Duodenal mucosa (tissue), 2 donors: Measurements from ENCODE around the gene SAMM50.

Experiments used
- H3K27ac ChIP-seq: one replicate; pipeline ENCODE4 v1.7.0; 2013; ENCODE audit warnings: low read depth, low read length
- H3K27me3 ChIP-seq, 2 donors: one replicate each; pipeline ENCODE4 v1.7.0; 2013; ENCODE audit warnings: low read length in 2 of 2, control low read depth in 1 of 2; ENCODE audit not compliant: insufficient read depth in 2 of 2, control insufficient read depth in 1 of 2
- H3K36me3 ChIP-seq, 2 donors: one replicate each; pipeline ENCODE4 v1.7.0; 2013; ENCODE audit warnings: low read length in 2 of 2, control low read depth in 1 of 2; ENCODE audit not compliant: insufficient read depth in 2 of 2, control insufficient read depth in 1 of 2
- H3K4me1 ChIP-seq, 2 donors: one replicate each; pipeline ENCODE4 v1.7.0; 2013; ENCODE audit warnings: low read length in 2 of 2, control low read depth in 1 of 2; ENCODE audit not compliant: insufficient read depth in 2 of 2, control insufficient read depth in 1 of 2
- H3K4me3 ChIP-seq, 2 donors: one replicate each; pipeline ENCODE4 v1.7.0; 2013; ENCODE audit warnings: low read length in 2 of 2, low read depth in 1 of 2
- H3K9ac ChIP-seq, 2 donors: one replicate each; pipeline ENCODE4 v1.7.0; 2013; ENCODE audit warnings: low read length in 2 of 2, low read depth in 1 of 2
- H3K9me3 ChIP-seq, 2 donors: one replicate each; pipeline ENCODE4 v1.7.0; 2013; ENCODE audit warnings: low read length in 2 of 2, control low read depth in 1 of 2; ENCODE audit not compliant: control insufficient read depth in 1 of 2

Gene SAMM50

DNA sequence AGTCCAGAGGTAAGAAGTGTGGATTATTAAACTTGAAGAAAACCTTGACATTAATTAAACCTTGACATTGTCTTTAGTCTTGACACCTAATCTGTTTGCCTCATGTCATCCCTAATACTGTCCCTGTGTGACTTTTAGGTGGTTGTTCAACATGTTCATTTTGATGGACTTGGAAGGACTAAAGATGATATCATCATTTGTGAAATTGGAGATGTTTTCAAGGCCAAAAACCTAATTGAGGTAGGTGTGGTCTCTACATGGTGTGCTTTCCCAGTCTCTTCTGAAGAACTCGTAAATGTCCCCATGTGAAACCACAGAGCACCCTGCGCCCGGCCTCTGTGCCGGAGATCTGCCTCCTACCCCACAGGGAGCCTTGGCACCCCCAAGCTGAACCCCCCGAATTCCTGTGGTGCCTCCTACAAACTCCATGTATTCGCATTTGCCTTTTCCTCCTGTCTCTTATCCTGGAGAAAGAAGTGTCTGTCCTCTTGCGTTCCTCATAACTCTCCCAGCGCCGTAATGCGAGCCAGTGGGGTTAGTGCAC, 9.1 kb downstream of the SAMM50 start:
- Histone ChIP-seq H3K9ac (no peak overlapping the region), H3K27me3 (no peaks in the 10 kb centered on the region), H3K36me3 (peaks cover 30 to 60% of the 10 kb centered on the region in 2 donors), H3K9me3 (no peaks in the 10 kb centered on the region), H3K4me3 (no peak overlapping the region), H3K27ac (no peak overlapping the region), H3K4me1 (no peaks in the 10 kb centered on the region)

DNA sequence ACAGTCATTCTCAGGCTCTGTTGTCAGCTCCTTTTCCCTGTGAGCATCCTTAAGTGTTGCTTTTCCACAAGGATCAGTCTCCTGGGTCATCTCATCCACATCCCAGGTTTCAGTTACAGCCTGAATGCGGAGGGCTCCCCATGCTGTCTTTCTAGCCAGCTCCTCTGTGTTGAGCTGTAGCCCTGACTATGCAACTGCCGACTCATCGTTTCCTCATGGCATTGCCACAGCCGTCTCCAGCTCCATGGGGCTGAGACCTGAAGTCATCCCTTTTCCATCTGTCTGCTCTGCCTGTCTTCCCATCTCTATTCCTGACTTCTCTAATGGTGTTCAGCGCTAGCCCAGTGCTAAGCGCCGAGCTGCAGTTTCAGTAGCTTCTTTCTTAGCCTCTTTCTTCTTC, 11.8 kb downstream of the SAMM50 start:
- Histone ChIP-seq H3K4me1 (peaks cover 4 to 7% of the 10 kb centered on the region in 2 donors), H3K9ac (no peak overlapping the region), H3K36me3 (peaks cover 34 to 79% of the 10 kb centered on the region in 2 donors), H3K27ac (no peak overlapping the region), H3K4me3 (no peak overlapping the region), H3K9me3 (no peaks in the 10 kb centered on the region), H3K27me3 (no peaks in the 10 kb centered on the region)

DNA sequence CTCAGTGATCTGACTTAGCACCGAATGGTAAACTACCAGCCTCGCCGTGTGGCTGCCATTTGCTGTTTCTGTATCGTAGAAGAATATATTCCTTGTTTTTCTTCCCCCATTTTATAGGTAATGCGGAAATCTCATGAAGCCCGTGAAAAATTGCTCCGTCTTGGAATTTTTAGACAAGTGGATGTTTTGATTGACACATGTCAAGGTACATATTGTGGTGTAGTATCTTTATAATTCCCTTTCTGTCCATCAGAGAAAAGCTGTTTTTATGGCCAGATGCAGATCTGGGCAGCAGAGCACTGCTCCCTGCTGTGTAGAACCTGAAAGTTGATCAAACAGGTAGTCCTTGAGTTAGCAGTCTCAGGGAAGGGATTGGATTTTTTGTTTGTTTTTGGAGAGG, 13.4 kb downstream of the SAMM50 start:
- Histone ChIP-seq H3K9me3 (no peaks in the 10 kb centered on the region), H3K27ac (no peak overlapping the region), H3K36me3 (peaks cover 47 to 89% of the 10 kb centered on the region in 2 donors), H3K27me3 (no peaks in the 10 kb centered on the region), H3K4me3 (no peak overlapping the region), H3K4me1 (peaks cover 4 to 7% of the 10 kb centered on the region in 2 donors), H3K9ac (no peak overlapping the region)

DNA sequence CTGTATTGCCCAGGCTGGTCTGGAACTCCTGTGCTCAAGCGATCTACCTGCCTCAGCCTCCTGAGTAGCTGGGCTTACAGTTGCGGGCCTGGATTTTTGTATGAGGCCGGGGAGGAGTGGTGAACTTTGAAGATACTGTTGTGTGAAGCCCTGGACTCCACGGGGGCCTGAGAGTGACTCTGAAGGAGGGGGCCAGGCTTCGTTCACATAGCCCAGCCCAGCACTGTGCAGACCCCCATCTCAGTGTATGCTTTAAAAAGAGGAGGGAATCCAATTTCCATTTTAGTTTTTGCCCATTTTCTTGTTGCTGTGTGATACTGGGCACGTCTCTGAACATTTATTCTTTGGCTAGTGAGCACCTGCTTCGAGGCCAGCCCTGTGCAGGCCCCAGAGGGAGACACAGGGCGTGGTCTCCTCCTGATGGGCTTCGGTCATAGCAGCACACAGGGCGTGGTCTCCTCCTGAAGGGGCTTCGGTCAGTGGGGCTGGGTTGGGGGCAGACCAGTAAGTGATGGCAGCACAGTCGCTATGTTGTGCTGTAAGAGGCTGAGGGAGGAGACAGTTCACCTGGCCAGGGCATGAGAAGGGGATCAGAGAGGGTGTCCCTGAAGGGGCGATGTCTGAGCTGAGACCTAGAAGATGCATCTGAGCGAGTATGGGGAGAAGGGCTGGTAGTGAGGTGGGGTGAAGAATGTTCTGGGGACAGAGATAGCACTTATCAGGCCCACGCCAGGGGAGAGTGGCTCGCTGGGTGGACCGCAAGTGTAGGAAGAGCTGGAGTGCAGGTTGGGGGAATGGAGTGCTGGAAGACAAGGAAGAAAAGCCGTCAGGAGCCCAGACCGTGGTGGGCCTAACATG, 14.0 kb downstream of the SAMM50 start:
- H3K27me3 ChIP-seq: no peaks in the 10 kb centered on the region
- H3K9ac ChIP-seq: no peak overlapping the region
- H3K9me3 ChIP-seq: no peaks in the 10 kb centered on the region
- H3K36me3 ChIP-seq: peaks cover 46 to 89% of the 10 kb centered on the region in 2 donors
- H3K4me1 ChIP-seq: peaks cover 4 to 7% of the 10 kb centered on the region in 2 donors
- H3K27ac ChIP-seq: no peak overlapping the region
- no peak overlapping the region for H3K4me3 ChIP-seq

DNA sequence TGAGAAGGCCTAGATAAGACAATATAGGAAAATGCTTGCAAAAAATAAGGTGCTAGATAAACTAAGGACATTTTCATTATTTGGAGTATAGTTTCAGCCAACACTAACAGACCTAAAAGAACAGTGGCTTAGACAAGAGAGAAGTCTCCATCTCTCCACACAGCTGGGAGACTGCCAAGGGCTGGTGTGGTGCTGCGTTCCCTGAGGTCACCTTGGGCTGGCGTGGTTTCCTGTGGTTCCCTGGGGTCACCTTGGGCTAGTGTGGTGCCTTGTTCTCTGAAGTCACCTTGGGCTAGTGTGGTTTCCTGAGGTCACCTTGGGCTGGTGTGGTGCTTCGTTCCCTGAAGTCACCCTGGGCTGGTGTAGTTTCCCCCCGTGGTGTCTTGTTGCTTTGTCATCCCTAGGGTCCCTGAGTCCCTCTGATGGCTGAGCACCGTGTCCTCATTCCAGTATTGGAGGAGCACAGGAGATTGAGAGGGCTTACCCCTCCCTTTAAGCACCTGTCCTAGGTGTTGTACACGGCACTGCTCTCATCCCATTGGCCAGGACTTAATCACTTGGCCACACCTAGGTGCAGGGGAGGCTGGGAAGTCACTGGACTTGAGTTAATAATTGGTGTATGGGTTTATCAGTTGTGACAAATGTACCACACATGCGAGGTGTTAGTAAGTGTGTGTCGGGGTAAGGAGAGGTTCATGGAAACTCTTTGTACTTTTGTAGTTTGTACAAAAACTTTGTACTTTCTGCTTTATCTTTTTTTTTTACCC, 14.9 kb downstream of the SAMM50 start:
- Histone ChIP-seq H3K27ac (no peak overlapping the region), H3K4me1 (peaks cover 4 to 7% of the 10 kb centered on the region in 2 donors), H3K36me3 (peaks cover 47 to 90% of the 10 kb centered on the region in 2 donors), H3K9ac (no peak overlapping the region), H3K27me3 (no peaks in the 10 kb centered on the region), H3K4me3 (peak overlapping the region in 1 of 2 donors; percentile 13), H3K9me3 (no peaks in the 10 kb centered on the region)

DNA sequence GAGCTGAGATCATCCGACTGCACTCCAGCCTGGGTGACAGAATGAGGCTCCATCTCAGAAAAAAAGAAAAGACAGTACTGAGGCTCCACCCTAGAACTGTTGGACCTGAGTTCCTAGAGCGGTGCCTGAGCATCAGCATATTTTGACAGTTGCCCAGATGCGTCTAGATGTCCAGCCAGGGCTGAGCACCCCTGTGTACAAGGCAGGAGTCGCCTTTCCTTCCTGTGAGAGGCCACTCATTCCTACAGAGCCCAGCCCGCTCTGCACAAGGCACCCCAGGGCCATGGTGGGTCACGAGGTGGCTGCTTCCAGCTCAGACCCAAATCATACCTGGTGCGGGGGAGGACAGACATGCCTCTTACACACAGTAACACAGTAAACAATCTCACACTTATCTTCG, 15.9 kb downstream of the SAMM50 start:
- H3K9ac ChIP-seq: no peak overlapping the region
- no peak overlapping the region for H3K4me3 ChIP-seq
- H3K9me3 ChIP-seq: no peaks in the 10 kb centered on the region
- no peak overlapping the region for H3K27ac ChIP-seq
- H3K27me3 ChIP-seq: no peaks in the 10 kb centered on the region
- H3K36me3 ChIP-seq: peaks cover 52 to 90% of the 10 kb centered on the region in 2 donors
- peaks cover 4 to 7% of the 10 kb centered on the region in 2 donors for H3K4me1 ChIP-seq

DNA sequence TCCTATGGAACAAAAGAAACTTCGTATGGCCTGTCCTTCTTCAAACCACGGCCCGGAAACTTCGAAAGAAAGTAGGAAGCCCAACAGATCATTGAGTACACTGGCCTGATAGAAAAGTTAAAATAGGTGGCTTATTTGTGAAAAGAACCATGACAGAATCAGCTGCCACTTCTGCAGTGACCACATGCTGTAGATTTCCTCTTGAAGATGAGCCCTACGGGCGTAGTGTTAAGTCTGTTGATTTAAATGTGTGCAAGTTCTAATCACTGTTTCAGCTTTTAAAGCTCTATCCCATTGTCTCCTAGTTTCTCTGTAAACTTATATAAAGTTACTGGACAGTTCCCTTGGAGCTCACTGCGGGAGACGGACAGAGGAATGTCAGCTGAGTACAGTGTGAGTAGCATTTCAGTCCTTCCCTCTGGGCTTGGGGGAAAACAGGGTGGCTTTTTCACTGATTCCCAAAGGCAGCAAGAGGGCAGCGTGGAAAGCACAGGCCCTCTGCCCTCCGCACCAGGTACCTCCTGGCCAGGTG, 17.8 kb downstream of the SAMM50 start:
- no peak overlapping the region for H3K9ac ChIP-seq
- peaks cover 56 to 91% of the 10 kb centered on the region in 2 donors for H3K36me3 ChIP-seq
- no peak overlapping the region for H3K27ac ChIP-seq
- H3K27me3 ChIP-seq: no peaks in the 10 kb centered on the region
- H3K4me1 ChIP-seq: peaks cover 4 to 7% of the 10 kb centered on the region in 2 donors
- H3K4me3 ChIP-seq: no peak overlapping the region
- no peaks in the 10 kb centered on the region for H3K9me3 ChIP-seq

DNA sequence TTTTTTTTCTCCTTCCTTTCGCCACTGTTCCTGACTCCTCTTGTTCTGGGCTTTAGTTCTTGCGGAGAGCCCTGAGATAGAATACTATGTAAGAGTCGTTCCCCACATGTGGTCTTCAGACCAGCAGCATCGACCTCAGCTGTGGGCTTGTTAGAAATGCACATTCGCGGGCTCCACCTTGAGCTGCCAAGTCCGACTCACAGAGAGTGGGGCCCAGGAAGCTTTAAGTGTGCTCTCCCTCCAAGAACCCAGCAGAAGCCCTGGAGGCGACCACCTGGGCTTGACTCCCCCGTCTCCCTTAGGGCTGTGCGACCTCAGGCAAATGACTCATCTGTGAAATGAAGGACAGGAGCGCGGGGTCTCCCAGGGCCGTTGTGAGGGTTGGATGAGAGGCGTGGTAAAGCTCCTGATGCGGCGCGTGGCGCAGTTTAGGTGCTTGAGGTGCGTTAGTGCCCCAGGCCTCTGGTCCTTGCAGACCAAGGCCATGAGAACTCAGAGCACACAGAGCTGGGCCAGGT, 18.8 kb downstream of the SAMM50 start:
- peaks cover 58 to 90% of the 10 kb centered on the region in 2 donors for H3K36me3 ChIP-seq
- H3K27me3 ChIP-seq: no peaks in the 10 kb centered on the region
- H3K4me3 ChIP-seq: no peak overlapping the region
- H3K27ac ChIP-seq: no peak overlapping the region
- H3K4me1 ChIP-seq: peaks cover 4 to 7% of the 10 kb centered on the region in 2 donors
- no peaks in the 10 kb centered on the region for H3K9me3 ChIP-seq
- H3K9ac ChIP-seq: no peak overlapping the region

DNA sequence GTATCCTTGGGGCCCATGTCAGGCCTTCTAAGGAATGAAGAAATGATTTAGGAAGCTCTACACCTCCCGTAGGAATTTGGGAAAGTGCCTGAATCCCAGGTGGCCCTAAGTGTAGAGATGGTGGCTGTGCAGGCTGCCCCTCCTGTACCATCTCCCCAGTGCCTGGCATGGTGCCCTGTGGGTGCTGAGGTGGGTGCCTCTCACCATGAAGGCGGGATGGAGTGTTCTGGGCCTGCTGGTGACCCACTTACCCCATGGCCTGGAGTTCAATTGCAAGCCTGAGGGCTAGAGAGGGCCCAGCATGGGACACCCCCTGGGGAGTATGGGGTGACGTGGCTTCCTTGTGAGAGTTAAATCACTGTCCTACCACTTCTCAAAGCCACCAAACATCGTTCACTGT, 19.8 kb downstream of the SAMM50 start:
- H3K4me3 ChIP-seq: no peak overlapping the region
- peaks cover 2 to 4% of the 10 kb centered on the region in 2 donors for H3K4me1 ChIP-seq
- H3K27me3 ChIP-seq: no peaks in the 10 kb centered on the region
- H3K9ac ChIP-seq: no peak overlapping the region
- no peaks in the 10 kb centered on the region for H3K9me3 ChIP-seq
- H3K36me3 ChIP-seq: peaks cover 60 to 90% of the 10 kb centered on the region in 2 donors
- no peak overlapping the region for H3K27ac ChIP-seq
